Hematopoietic multipotent progenitor cell treated with erythropoietin and hydrocortisone succinate and interleukin-3 and kit ligand, for 8 days (in vitro differentiated cells): ENCODE results near the gene FARP1.

Experiments
- DNase-seq: peaks from one replicate; pipeline ENCODE4 v3.0.0-alpha.2; 2015

Gene FARP1

GRCh38 chr13:98233127-98233526 lies 90.2 kb downstream of the FARP1 start:
- DNase-seq, result no peak

GRCh38 chr13:98234348-98234747 lies 91.5 kb downstream of the FARP1 start:
- no peak for DNase-seq

GRCh38 chr13:98236197-98236596 lies 93.3 kb downstream of the FARP1 start:
- no peak for DNase-seq

- DNase-seq, result no peak
Measured at GRCh38 chr13:98237331-98237730, 94.4 kb downstream of the FARP1 start.

DNA sequence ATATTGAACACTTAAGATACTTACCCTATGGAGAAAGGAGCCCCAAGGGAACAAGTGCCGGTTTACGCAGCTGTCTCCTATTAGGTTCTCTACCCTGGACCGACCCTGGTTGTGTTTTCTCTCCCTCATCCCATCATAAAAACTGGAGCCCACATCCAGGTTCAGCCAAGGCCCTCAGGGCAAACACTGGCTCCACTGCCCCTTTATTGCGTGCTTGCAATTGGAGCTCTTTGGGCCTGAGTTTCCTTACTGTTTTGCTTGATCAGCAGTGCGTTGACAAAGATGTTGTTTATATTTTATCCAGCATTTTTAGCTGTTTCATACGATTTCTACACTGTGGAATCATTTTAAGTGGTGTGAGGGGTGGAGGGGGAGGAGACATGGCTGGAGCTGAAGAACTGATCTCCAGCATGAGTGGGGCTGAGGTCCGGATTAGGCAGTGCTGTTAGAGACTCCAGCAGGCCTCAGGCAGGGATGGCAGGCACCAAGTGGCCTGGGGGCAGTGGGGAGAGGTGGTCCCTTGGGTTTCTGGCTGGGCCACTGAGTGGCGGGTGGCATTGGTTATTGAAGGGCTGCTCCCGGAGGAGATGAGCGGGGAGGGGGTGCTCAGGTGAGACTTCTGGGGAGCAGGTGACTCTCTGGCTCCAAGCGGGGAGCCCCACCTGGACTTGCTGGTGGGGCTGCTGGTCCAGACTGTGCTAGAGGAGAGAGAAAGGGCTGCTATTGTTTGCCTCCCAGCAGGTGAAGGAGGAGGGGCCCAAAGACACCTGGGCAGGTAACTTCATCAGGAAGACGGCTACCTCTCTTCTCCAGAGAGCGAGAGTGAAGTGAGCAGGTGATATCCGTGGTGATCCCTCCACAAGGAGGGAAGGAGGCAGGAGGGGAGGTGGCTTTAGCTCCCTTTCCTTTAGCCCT lies 96.5 kb downstream of the FARP1 start:
- DNase-seq, result no peak

DNA sequence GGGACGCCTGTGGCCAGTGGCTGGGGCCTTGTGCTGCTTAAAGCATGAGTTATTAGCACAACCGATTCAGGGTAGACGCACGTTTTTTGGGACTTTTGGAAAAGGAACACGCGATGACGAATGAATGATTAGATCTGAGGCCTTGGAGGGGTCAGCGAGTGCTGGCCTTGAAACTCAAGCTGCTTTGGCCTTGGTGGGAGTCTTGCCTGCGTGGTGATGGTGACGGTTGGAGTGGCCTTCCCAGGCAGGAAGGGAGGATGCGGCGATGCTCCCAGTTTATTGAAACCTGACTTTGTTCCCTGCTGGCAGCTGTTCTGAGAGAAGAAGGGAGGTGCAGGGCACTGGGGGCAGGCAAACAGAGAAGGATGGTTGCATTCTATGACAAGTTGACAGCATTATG lies 97.2 kb downstream of the FARP1 start:
- DNase-seq, result no peak

DNA sequence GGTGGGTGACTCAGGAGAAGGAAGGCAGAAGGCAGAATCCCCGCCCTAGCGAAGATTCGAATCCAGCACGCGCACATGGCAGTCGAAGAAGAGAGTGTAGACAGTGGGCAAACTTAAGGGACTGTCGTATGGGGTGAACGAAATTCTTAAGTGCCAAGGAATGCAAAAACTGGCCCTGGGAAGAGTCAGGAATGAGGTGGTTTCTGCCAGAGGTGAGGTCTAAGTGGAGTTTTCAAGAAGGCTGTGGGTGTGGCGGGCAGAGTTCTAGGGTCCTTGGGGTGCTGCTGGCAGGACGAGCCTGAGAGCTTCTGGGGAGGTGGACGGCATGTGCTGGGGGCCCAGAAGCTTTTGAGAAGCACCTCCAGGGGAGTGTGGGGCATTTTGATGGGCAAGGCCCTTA lies 98.1 kb downstream of the FARP1 start:
- DNase-seq, result no peak

DNA sequence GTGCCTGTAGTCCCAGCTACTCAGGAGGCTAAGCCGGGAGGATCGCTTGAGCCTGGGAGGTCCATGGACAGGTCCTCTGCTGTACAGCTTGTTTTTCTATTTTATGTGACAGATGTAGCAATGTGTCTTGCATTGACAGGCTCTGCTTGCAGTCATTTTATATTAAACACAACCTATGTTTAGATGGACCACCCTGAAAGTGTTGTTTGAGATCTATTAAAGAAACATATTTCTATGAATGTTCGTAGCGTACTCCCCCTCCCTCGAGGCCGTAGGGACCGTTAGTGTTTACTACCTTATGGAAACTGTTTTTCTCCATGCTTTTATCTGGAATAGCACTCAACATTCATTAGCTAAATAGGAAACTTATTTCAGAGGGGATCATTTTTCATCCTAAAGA lies 99.1 kb downstream of the FARP1 start:
- DNase-seq, result no peak

DNA sequence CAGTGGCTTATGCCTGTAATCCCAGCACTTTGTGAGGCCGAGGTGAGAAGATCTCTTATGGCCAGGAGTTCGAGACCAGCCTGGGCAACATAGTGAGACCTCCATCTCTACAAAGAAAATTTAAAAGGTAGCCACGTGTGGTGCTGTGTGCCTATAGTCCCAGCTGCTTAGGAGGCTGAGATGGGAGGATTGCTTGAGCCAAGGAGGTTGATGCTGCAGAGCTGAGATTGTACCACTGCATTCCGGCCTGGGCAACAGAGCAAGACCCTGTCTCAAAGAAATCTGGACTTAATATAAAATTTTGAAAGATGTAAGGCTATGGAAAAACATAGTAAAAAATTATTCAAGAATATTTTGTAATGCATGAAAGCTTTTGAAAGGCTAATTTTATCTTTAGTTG lies 99.5 kb downstream of the FARP1 start:
- DNase-seq, result no peak

DNA sequence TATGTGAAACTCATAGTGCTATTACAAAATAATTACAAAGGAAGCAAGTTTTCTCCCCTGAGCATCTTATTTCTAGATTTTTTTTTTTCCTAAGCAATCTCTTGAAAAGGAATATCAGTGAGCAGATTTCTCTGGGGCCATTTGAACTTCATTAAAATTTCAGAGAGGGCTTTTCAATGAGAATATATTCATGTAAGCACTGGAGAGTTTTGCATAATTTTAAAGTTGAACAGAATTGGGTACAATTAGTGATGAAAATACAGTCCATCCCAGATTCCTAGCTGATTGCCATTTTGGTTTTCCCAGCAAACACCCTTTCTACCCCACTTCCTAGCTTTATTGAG lies 101.0 kb downstream of the FARP1 start:
- DNase-seq, result no peak

GRCh38 chr13:98246538-98247172 lies 103.8 kb downstream of the FARP1 start:
- no peak for DNase-seq

DNA sequence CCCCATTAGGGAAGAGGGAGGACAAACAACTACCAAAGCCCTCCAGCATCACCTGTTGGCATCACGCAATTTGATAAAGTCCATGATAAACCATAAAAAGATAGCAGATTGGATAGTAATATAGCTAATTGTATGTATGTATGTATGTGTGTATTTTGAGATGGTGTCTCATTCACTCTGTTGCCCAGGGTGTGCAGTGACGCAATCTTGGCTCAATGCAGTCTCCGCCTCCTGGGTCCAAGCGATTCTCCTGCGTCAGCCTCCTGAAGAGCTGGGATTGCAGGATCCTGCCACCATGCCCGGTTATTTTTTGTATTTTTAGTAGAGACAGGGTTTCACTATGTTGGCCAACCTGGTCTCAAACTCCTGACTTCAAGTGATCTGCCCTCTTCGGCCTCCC lies 108.8 kb downstream of the FARP1 start:
- no peak for DNase-seq

DNA sequence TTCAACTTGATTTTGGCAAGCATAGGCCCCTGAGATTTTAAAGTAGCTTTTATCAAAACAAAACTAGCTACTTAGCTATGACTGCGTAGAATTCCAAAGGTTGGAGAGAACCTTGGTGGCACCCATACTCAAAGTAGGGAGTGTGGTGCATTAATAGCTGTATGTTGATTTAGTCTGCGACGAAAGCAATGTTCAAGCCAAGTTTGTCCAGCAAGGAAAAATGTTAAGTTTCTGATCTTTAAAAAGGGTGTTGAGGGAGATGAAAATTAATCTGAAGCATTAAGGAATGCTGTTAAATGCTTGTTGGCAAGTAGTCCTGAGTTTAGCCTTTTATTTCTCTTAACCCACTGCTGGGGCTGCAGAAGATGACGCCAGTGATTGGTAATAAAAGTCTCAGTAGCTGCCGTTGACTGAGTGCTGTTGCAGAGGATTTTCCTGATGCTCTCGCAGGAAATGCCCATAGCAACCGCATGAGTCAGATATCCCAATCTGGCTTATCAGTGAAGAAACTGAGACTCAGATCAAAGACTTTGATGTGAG lies 110.1 kb downstream of the FARP1 start:
- no peak for DNase-seq

DNA sequence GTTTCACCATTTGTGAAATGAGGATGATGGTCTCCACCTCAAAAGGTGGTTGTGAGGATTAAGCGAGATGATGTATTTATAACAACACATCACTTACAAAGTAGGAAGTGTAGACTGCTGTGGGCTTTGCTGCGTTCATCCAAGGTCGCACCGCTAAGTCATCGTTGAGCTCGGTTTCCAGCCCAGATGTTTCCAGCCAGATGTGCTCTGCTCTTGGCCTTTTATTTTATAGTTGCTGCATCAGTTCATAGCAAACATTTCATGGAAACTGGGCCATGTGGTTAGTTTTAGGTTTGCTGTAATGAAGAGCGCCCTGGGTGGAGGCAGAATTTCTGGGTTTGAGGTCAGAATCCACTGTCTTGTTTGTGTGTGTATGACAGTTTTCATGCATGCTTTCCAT lies 110.6 kb downstream of the FARP1 start:
- DNase-seq, result no peak

DNA sequence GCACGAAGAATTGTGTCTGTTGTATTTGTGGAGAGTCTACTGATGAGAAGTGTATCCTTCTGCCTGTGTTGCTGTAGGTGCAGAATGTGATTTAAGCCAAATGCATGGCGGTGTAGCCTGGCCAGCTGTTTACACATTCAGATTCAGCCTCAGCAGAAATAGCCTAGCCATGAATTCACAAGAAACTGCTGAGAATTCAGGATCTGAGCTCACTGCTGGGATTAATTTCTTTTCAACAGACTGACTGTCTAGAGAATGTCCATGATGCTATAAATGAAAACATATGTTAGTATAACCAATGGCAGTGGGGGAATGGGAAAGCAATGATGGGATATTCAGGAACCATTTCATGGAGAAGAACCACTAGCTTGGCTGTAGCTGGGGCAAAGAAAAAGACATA lies 111.6 kb downstream of the FARP1 start:
- no peak for DNase-seq

- no peak for DNase-seq
Measured at GRCh38 chr13:98258226-98258625, 115.3 kb downstream of the FARP1 start.

DNA sequence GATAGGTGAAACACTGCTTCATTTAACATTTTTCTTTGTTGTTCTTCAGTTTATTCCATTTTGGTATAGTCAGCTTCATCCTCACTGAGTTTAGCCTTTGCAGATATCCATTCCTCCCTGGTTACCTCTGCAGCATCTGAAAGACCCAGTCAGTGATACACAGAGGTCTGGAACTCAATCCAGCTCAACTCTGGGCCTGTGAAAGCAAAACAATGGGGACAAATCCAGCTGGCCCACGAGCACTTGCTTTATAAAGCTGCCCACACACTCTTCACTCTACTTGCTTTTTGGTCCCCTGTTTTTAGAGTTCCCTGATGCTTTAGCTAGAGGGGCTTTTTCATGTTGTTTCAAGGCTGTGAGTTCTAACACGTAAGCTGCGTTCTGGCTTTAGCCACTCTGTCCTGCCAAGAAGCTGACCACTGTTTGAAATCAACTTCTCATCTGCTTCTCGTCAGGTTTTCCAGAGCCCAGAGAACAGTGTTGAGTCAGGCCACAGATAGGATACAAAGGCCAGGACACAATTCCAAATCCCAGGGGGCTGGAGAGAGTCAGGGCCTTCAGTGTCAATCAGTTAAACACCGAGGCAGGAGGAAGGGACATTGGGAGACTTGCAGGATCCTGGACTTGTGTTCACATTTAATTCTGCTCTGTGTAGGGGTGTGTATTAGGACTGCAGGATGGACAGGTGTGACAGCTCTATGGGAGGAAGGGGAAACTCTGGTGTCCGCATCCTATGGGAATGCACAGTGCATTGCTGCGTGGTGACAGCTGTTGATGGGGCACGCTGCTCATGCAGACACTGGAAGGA lies 117.7 kb downstream of the FARP1 start:
- DNase-seq, result no peak

DNA sequence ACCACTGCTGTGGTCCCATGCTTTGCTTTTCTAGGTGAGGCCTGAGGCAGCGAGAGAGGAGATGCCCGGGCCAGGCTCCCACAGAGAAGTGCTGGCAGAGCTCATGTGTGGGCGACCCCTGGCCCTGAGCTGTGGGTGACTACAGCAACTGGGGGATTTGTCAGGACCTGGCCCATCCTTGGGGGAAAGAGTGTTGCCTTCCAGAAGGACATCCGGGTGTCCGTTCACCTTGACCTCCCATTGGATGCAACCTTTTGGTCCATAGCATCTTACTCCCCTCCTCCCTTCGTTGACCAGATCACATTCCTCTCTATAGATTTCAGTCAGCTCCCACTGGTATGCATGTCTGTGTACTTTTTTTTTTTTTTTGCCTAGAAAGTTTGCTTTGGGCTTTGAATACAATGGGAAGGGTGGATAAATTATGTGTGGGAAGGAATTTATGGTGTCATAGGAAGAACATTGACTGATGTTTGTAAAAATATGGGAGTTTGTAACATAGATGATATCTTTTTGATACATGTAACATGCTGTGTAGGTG lies 118.3 kb downstream of the FARP1 start:
- no peak for DNase-seq

- DNase-seq, result no peak
Measured at GRCh38 chr13:98262292-98262691, 119.4 kb downstream of the FARP1 start.

- DNase-seq, result no peak
Measured at GRCh38 chr13:98263841-98264240, 120.9 kb downstream of the FARP1 start.

GRCh38 chr13:98264877-98265276 lies 122.0 kb downstream of the FARP1 start:
- DNase-seq, result no peak

DNA sequence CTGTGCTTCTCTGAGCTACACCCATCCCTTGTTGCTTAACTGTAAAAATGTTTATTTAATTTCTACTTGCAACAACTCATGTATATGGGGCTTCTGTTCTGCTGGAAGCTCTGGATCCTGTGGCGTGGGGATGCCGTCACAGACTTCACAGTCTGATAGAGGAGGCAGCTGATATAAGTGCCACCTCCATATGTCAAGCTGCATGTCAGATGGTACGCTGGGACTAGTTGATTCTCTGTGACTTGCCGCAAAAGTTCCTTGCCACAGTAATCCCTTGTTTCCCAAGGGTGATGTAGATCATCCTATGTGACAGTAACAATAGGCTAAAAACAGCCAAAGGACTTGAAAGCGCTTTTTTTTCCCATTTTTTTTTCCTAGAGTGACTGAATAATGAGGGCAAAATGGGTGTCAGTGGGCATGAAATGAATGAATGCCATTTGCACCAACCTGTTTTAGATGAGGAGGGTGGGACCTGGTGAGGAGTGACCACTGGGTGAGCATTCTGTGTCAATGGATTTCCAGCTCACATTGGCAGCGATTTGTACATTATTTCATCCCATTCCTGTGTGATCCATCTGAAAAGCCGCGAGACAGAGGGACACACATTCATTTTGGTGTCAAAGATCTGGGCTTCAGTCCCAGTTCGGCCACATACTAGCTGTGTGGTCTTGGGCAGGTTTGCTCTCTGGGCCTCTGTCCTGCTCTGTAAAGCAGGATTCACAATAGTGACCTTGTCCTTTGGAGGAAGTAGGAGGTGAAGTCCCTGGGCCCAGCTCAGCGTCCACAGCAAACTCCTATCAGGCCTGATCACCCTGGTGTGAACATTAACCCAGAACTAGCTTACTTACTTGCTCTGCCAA lies 123.0 kb downstream of the FARP1 start:
- no peak for DNase-seq
